ENCODE measurements around the gene BTG1.

Gene BTG1

GRCh38 chr12:92156704-92157395 is 11.2 kb upstream of the BTG1 start:
- CTCF ChIA-PET, result interaction anchor here (1.2 to 1.6 kb wide), 3 partner anchors 11 to 414 kb away, joined by 3 to 5 read pairs (median 4); partner anchors contain the start of gene BTG1
- no peak for DNase-seq (ENCODE audit: extremely low spot score)
- TF ChIP-seq CTCF (IDR thresholded peaks at IDR 0.05; ENCODE audit: control extremely low read depth, extremely low read depth, low read depth, missing control alignments), result no peak
- POLR2A ChIA-PET, result interaction anchor here (0.7 to 3.1 kb wide), 2 partner anchors 11 to 20 kb away, joined by 3 to 35 read pairs; partner anchors contain the start of gene BTG1

- no peak for TF ChIP-seq CTCF (IDR thresholded peaks at IDR 0.05; ENCODE audit: control extremely low read depth, extremely low read depth, low read depth, missing control alignments)
- DNase-seq (ENCODE audit: extremely low spot score), result no peak
- CTCF ChIA-PET, result interaction anchor here (1.2 to 1.6 kb wide), 3 partner anchors 10 to 414 kb away, joined by 3 to 5 read pairs (median 4); partner anchors contain the start of gene BTG1
- POLR2A ChIA-PET, result interaction anchor here (3.1 kb wide), 1 partner anchor 11 kb away, joined by 35 read pairs; the partner anchor contains the start of gene BTG1
These were observed 10.5 kb upstream of the BTG1 start for GRCh38 chr12:92156139-92156538.

- TF ChIP-seq CTCF (IDR thresholded peaks at IDR 0.05; ENCODE audit: control extremely low read depth, extremely low read depth, low read depth, missing control alignments), result no peak
- POLR2A ChIA-PET, result interaction anchor here (3.1 kb wide), 1 partner anchor 10 kb away, joined by 35 read pairs; the partner anchor contains the start of gene BTG1
- CTCF ChIA-PET, result interaction anchor here (1.0 to 1.6 kb wide), 4 partner anchors 10 to 415 kb away, joined by 3 to 5 read pairs (median 4); partner anchors contain the start of gene BTG1
- no peak for DNase-seq (ENCODE audit: extremely low spot score)
These were observed 10.1 kb upstream of the BTG1 start for GRCh38 chr12:92155733-92156132.

- CTCF ChIA-PET, result interaction anchor here (1.5 to 2.2 kb wide), 3 partner anchors 15 to 418 kb away, joined by 4 to 10 read pairs (median 4); no protein-coding TSS in a partner anchor
- no peak for DNase-seq (ENCODE audit: extremely low spot score)
- no peak for TF ChIP-seq CTCF (IDR thresholded peaks at IDR 0.05; ENCODE audit: control extremely low read depth, extremely low read depth, low read depth, missing control alignments)
- POLR2A ChIA-PET, result no interaction called here
These were observed 6.3 kb upstream of the BTG1 start for GRCh38 chr12:92151916-92152315.

GRCh38 chr12:92149563-92149962 is 3.9 kb upstream of the BTG1 start:
- ChIA-PET CTCF (interaction anchor here (0.9 to 1.5 kb wide), 8 partner anchors 11 to 63 kb away, joined by 3 to 6 read pairs (median 4); no protein-coding TSS in a partner anchor), POLR2A (interaction anchor here (1.3 kb wide), 1 partner anchor 10 kb away, joined by 3 read pairs; no protein-coding TSS in a partner anchor)
- TF ChIP-seq CTCF (IDR thresholded peaks at IDR 0.05; ENCODE audit: control extremely low read depth, extremely low read depth, low read depth, missing control alignments), result no peak
- DNase-seq (ENCODE audit: extremely low spot score), result no peak

GRCh38 chr12:92147491-92147890 is 1.8 kb upstream of the BTG1 start:
- no peak for TF ChIP-seq CTCF (IDR thresholded peaks at IDR 0.05; ENCODE audit: control extremely low read depth, extremely low read depth, low read depth, missing control alignments)

More at GRCh38 chr12:92147491-92147890, 1.8 kb upstream of the BTG1 start:
- no peak for DNase-seq (ENCODE audit: extremely low spot score)
- ChIA-PET POLR2A (interaction anchor here (0.7 to 2.9 kb wide), 2 partner anchors 260 to 428 kb away, joined by 3 to 22 read pairs; no protein-coding TSS in a partner anchor), CTCF (no interaction called here)

All from GM10248 (cell line).